ENCODE measurements around the gene ARHGEF17.
"Not testable (repeated sequence)": the region's sequence is repeated elsewhere in the genome, so short reads cannot be mapped to it uniquely, and the experiment has no call there.

Gene ARHGEF17

DNA sequence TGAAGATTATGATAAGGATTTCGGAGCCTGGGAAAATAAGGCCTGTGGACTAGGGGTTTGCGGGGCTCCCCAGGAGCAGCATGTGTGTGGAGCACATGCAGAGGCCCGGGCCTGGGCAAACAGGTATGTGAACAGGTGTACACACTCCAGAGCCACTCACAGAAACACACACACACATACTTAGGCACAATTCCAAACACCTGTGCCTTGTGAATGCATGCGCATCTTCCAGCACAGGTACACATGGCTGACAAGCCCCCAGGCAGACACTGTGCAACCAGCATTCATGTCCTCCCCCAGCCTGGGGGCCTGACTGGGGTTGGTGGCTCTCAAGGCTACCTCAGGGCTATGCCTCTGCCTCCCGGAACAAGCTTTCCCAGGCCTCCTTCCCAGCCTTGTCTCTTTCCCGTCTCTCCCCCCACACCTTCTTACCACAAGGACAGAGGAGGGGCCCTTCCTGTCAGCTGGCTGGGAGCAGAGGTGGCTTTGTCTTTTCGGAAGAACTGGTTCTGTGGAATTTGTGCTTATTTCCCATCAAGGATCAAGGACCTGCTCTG, 38.5 kb upstream of the ARHGEF17 start:
- Histone ChIP-seq H3K4me1 (ENCODE audit: insufficient read depth, insufficient read length) (peaks cover 22% of the 10 kb centered on the region), H3K9ac (ENCODE audit: insufficient read length, low read depth) (no peak overlapping the region), H3K36me3 (ENCODE audit: insufficient read depth, insufficient read length, low read length) (no peaks in the 10 kb centered on the region), H3K27me3 (ENCODE audit: insufficient read depth, insufficient read length) (no peaks in the 10 kb centered on the region), H3K9me3 (ENCODE audit: insufficient read depth, low read length) (no peaks in the 10 kb centered on the region), H3K4me3 (ENCODE audit: insufficient read length, low read depth) (no peak overlapping the region)
- DNase-seq (ENCODE audit: low read depth, low spot score) = no peak
- TF ChIP-seq ZNF274 (IDR thresholded peaks at IDR 0.05; ENCODE audit: low read depth, low read length) (no peak), SUZ12 (IDR thresholded peaks at IDR 0.05; ENCODE audit: extremely low read depth, insufficient read depth, insufficient read length) (no peak), YY1 (IDR thresholded peaks at IDR 0.05; ENCODE audit: insufficient read depth, insufficient read length) (no peak)

GRCh38 chr11:73270016-73270854, 37.8 kb upstream of the ARHGEF17 start:
- Histone ChIP-seq H3K4me3 (ENCODE audit: insufficient read length, low read depth) (no peak overlapping the region), H3K9ac (ENCODE audit: insufficient read length, low read depth) (no peak overlapping the region), H3K27me3 (ENCODE audit: insufficient read depth, insufficient read length) (no peaks in the 10 kb centered on the region), H3K4me1 (ENCODE audit: insufficient read depth, insufficient read length) (peaks cover 28% of the 10 kb centered on the region), H3K9me3 (ENCODE audit: insufficient read depth, low read length) (no peaks in the 10 kb centered on the region), H3K36me3 (ENCODE audit: insufficient read depth, insufficient read length, low read length) (no peaks in the 10 kb centered on the region)
- DNase-seq (ENCODE audit: low read depth, low spot score) = no peak
- TF ChIP-seq SUZ12 (IDR thresholded peaks at IDR 0.05; ENCODE audit: extremely low read depth, insufficient read depth, insufficient read length) (no peak), YY1 (IDR thresholded peaks at IDR 0.05; ENCODE audit: insufficient read depth, insufficient read length) (no peak), ZNF274 (IDR thresholded peaks at IDR 0.05; ENCODE audit: low read depth, low read length) (no peak)

GRCh38 chr11:73270855-73271477, 37.1 kb upstream of the ARHGEF17 start:
- Histone ChIP-seq H3K4me3 (ENCODE audit: insufficient read length, low read depth) (no peak overlapping the region), H3K36me3 (ENCODE audit: insufficient read depth, insufficient read length, low read length) (no peaks in the 10 kb centered on the region), H3K27me3 (ENCODE audit: insufficient read depth, insufficient read length) (no peaks in the 10 kb centered on the region), H3K4me1 (ENCODE audit: insufficient read depth, insufficient read length) (peaks cover 30% of the 10 kb centered on the region), H3K9ac (ENCODE audit: insufficient read length, low read depth) (no peak overlapping the region), H3K9me3 (ENCODE audit: insufficient read depth, low read length) (no peaks in the 10 kb centered on the region)
- no peak for DNase-seq (ENCODE audit: low read depth, low spot score)
- TF ChIP-seq YY1 (IDR thresholded peaks at IDR 0.05; ENCODE audit: insufficient read depth, insufficient read length) (no peak), ZNF274 (IDR thresholded peaks at IDR 0.05; ENCODE audit: low read depth, low read length) (no peak), SUZ12 (IDR thresholded peaks at IDR 0.05; ENCODE audit: extremely low read depth, insufficient read depth, insufficient read length) (no peak)

GRCh38 chr11:73271478-73271865, 36.6 kb upstream of the ARHGEF17 start:
- H3K4me1 ChIP-seq (ENCODE audit: insufficient read depth, insufficient read length) = peaks cover 30% of the 10 kb centered on the region
- not testable (repeated sequence) for H3K9me3 ChIP-seq (ENCODE audit: insufficient read depth, low read length); H3K36me3 ChIP-seq (ENCODE audit: insufficient read depth, insufficient read length, low read length); H3K9ac ChIP-seq (ENCODE audit: insufficient read length, low read depth); H3K4me3 ChIP-seq (ENCODE audit: insufficient read length, low read depth); H3K27me3 ChIP-seq (ENCODE audit: insufficient read depth, insufficient read length); DNase-seq (ENCODE audit: low read depth, low spot score)

DNA sequence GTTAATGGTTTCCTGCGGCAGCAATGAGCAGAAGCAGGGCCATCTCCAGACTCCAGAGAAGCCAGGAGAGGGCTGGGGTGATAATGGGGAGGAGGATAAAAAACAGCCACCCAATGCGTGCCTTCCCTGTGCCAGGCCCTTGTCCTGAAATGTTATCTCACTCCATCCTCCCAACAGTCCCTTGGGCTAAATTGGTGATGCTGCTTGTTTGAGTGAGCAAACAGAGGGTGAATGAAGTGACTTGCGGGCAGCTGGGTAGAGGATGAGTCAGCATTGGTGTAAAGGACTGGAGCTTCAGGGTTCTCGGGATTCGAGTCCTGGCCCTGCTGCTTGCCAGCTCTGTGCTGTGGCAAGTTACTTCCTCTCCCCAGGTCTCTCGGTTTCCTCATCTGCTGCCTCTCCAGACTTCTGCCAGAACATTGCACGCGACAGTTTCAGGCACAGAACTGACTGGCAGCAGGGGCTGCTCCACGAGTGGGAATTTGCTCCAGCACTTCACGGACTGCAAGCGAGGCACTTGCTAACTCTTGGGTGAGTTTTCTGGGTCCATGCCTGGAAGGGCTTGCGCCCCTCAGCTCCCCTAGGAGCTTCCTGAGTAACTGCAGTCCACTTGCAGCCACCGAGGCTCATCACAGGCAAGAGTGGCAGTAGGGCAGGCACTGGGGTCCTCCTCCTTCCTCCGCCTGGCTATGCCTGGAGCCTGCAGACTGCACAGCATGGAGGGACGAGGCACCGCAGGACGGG, 36.0 kb upstream of the ARHGEF17 start, which contains the start of gene P2RY6:
TSS of gene P2RY6 (plus strand) at position 403 of the 744 bp plus-strand sequence. CDS start 24,181 bp downstream, outside the sequence.
- peaks cover 30% of the 10 kb centered on the region for H3K4me1 ChIP-seq (ENCODE audit: insufficient read depth, insufficient read length)
- no peaks in the 10 kb centered on the region for H3K27me3 ChIP-seq (ENCODE audit: insufficient read depth, insufficient read length)
- no peak within 1 kb of the TSS for H3K4me3 ChIP-seq (ENCODE audit: insufficient read length, low read depth)
- peak within 1 kb of the TSS; percentile 10 for H3K9ac ChIP-seq (ENCODE audit: insufficient read length, low read depth)
- no peaks in the 10 kb centered on the region for H3K36me3 ChIP-seq (ENCODE audit: insufficient read depth, insufficient read length, low read length)
- TF ChIP-seq ZNF274 (IDR thresholded peaks at IDR 0.05; ENCODE audit: low read depth, low read length) (no peak), SUZ12 (IDR thresholded peaks at IDR 0.05; ENCODE audit: extremely low read depth, insufficient read depth, insufficient read length) (no peak), YY1 (IDR thresholded peaks at IDR 0.05; ENCODE audit: insufficient read depth, insufficient read length) (no peak)
- DNase-seq (ENCODE audit: low read depth, low spot score) = no peak
- no peaks in the 10 kb centered on the region for H3K9me3 ChIP-seq (ENCODE audit: insufficient read depth, low read length)

GRCh38 chr11:73272680-73273038, 35.4 kb upstream of the ARHGEF17 start:
- H3K36me3 ChIP-seq (ENCODE audit: insufficient read depth, insufficient read length, low read length) = no peaks in the 10 kb centered on the region
- H3K9ac ChIP-seq (ENCODE audit: insufficient read length, low read depth) = no peak overlapping the region
- H3K4me1 ChIP-seq (ENCODE audit: insufficient read depth, insufficient read length) = peaks cover 27% of the 10 kb centered on the region
- no peak for DNase-seq (ENCODE audit: low read depth, low spot score)
- H3K4me3 ChIP-seq (ENCODE audit: insufficient read length, low read depth) = no peak overlapping the region
- H3K27me3 ChIP-seq (ENCODE audit: insufficient read depth, insufficient read length) = no peaks in the 10 kb centered on the region
- TF ChIP-seq SUZ12 (IDR thresholded peaks at IDR 0.05; ENCODE audit: extremely low read depth, insufficient read depth, insufficient read length) = no peak
- no peak for TF ChIP-seq YY1 (IDR thresholded peaks at IDR 0.05; ENCODE audit: insufficient read depth, insufficient read length)
- no peak for TF ChIP-seq ZNF274 (IDR thresholded peaks at IDR 0.05; ENCODE audit: low read depth, low read length)
- H3K9me3 ChIP-seq (ENCODE audit: insufficient read depth, low read length) = no peaks in the 10 kb centered on the region
